ENCODE results near the gene RASAL3. TPM values are rescaled to one million over a fixed set of nuclear protein-coding genes. Genes with fewer than 3 reads are reported as not detected.
"Not testable (repeated sequence)": the region's sequence is repeated elsewhere in the genome, so short reads cannot be mapped to it uniquely, and the experiment has no call there.

The RASAL3 gene
- total RNA-seq, 2 experiments from 2014 or later = 174 to 179 TPM

DNA sequence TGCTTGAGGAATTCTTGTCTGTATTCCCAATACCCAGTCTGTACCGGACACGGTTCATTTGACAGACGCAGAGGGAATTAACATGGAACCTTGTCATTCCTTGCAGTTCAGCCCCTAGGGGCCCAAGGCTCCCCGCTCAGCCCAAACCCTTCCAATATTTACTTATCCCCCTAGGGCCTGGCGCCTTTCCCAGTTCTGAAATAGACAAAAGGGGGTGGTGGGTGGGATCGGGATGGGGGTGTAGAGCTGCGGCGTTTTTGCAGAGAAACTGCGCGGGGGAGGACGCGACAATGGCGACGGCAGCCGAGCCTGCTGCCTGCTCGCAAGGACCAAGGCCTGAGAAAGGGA, 46.1 kb downstream of the RASAL3 start:
- ChIA-PET CTCF (interaction anchor here (0.7 to 7.0 kb wide), 22 partner anchors 8 to 326 kb away, joined by 3 to 242 read pairs (median 6); partner anchors contain the start of genes AKAP8, BRD4 and RASAL3), POLR2A (interaction anchor here (0.7 to 6.9 kb wide), 21 partner anchors 8 to 419 kb away, joined by 3 to 108 read pairs (median 8); partner anchors contain the start of genes AKAP8, BRD4, RASAL3 and WIZ)
- Mint-ChIP-seq H3K27ac (peak overlapping the region; percentile 97), H3K9me3 (no peaks in the 10 kb centered on the region), H3K27me3 (no peaks in the 10 kb centered on the region), H3K4me1 (peaks cover 46% of the 10 kb centered on the region), H3K36me3 (ENCODE audit: low read depth) (peaks cover 32% of the 10 kb centered on the region), H3K4me3 (peak overlapping the region; percentile 97)
- no peak for DNase-seq

DNA sequence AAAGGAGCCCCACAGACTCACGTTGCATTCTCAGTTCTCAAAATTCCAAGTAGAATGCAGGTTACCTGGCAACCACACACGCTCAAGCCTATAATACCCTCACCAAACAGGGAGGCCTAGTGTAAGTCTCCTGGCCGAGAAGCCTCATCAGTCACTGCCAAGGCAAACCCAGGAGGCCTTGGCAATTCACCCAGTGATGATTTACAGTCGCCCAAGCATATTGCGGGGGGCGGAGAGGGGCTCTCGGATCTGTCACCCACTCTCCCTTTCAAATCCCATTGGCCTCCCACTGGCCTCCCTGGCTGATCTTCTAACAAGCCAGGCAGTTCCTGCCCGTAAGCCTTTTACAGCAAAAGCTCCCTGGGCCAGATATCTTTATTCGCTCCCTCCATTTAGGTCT, 46.6 kb downstream of the RASAL3 start:
- POLR2A ChIA-PET = interaction anchor here (1.3 to 6.9 kb wide), 9 partner anchors 12 to 140 kb away, joined by 3 to 108 read pairs (median 50); partner anchors contain the start of genes AKAP8, BRD4 and RASAL3
- Mint-ChIP-seq H3K27me3 (no peaks in the 10 kb centered on the region), H3K27ac (peak overlapping the region; percentile 97)

DNA sequence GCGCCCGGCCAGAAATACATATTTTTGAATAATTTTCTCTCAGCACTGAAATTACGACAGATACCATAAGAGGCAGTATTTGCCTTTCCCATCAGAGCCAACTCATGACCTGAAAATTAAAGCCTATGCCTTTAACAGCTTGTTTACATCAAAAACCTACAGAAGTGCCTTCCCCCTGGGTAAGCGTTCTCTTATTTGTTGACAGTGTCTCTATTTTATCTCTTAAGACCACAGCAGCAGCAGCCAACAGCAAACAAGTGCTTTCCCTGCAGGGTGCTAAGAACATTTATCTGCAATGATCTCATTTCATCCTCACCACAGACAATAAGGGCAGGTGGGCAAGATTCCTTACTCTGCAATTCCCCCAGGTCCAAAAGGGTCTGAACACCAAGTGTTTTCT, 51.5 kb downstream of the RASAL3 start:
- POLR2A ChIA-PET = no interaction called here
- Mint-ChIP-seq H3K27me3 (no peaks in the 10 kb centered on the region), H3K9me3 (no peaks in the 10 kb centered on the region), H3K4me1 (peaks cover 38% of the 10 kb centered on the region), H3K4me3 (no peak overlapping the region), H3K36me3 (ENCODE audit: low read depth) (peaks cover 31% of the 10 kb centered on the region), H3K27ac (no peak overlapping the region)
- no peak for DNase-seq
- CTCF ChIA-PET = no interaction called here

More for the DNA sequence above, 46.6 kb downstream of the RASAL3 start:
- CTCF ChIA-PET = interaction anchor here (1.0 to 7.0 kb wide), 4 partner anchors 47 to 240 kb away, joined by 3 to 242 read pairs (median 19); no protein-coding TSS in a partner anchor
- H3K4me3 Mint-ChIP-seq = peak overlapping the region; percentile 97
- H3K36me3 Mint-ChIP-seq (ENCODE audit: low read depth) = peaks cover 30% of the 10 kb centered on the region
- H3K4me1 Mint-ChIP-seq = peaks cover 50% of the 10 kb centered on the region
- no peaks in the 10 kb centered on the region for H3K9me3 Mint-ChIP-seq
- DNase-seq = no peak

DNA sequence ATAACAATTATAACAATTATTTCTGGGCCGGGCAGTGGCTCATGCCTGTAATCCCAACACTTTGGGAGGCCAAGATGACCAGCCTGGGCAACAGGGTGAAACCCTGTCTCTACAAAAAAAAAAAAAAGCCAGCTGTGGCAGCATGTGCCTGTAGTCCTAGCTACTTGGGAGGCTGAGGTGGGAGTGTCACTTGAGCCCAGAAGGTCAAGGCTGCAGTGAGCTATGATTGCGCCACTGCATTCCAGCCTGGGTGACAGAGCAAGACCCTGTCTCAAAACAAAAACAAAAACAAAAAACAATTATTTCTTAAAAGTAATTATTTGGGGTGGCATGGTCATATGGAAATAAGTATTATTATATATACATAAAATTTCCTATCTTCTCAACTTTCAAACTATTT, 53.0 kb downstream of the RASAL3 start:
- H3K27me3 Mint-ChIP-seq, DNase-seq, H3K9me3 Mint-ChIP-seq, H3K27ac Mint-ChIP-seq, H3K4me3 Mint-ChIP-seq: not testable (repeated sequence)
- Mint-ChIP-seq H3K4me1 (peaks cover 25% of the 10 kb centered on the region), H3K36me3 (ENCODE audit: low read depth) (peaks cover 30% of the 10 kb centered on the region)
- ChIA-PET CTCF (interaction anchor here (0.7 to 1.0 kb wide), 2 partner anchors 24 to 32 kb away, joined by 3 read pairs; partner anchors contain the start of gene AKAP8), POLR2A (interaction anchor here (1.5 kb wide), 1 partner anchor 32 kb away, joined by 5 read pairs; the partner anchor contains the start of gene AKAP8)

DNA sequence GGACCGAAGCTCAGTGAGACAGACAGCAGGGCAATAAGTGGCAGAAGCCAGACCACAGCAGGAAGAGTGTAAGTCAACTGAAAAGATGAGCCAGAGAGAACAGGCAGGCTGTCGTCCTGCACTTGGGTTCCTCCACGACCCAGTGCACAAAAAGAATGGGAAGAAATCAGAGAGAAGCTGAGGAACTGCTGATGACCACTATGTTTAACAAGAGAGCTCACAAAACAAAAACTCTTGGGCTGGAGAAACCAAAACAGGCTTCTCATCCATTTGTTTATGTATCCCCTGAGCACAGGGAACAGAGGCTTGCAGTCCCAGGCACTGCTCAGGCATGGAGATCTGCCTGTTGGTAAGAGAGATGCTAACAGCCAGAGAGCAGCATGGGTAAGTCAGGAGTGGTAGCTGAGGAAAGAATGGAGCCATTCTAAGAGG, 59.5 kb downstream of the RASAL3 start:
- Mint-ChIP-seq H3K4me3 (no peak overlapping the region), H3K9me3 (no peaks in the 10 kb centered on the region), H3K36me3 (ENCODE audit: low read depth) (peaks cover 41% of the 10 kb centered on the region), H3K27ac (peak overlapping the region; percentile 46), H3K4me1 (peaks cover 17% of the 10 kb centered on the region), H3K27me3 (no peaks in the 10 kb centered on the region)
- ChIA-PET POLR2A (interaction anchor here (0.7 kb wide), 1 partner anchor 25 kb away, joined by 3 read pairs; the partner anchor contains the start of gene AKAP8), CTCF (interaction anchor here (1.6 to 2.0 kb wide), 2 partner anchors 14 to 151 kb away, joined by 4 to 6 read pairs; partner anchors contain the start of gene AKAP8L)
- DNase-seq = no peak

DNA sequence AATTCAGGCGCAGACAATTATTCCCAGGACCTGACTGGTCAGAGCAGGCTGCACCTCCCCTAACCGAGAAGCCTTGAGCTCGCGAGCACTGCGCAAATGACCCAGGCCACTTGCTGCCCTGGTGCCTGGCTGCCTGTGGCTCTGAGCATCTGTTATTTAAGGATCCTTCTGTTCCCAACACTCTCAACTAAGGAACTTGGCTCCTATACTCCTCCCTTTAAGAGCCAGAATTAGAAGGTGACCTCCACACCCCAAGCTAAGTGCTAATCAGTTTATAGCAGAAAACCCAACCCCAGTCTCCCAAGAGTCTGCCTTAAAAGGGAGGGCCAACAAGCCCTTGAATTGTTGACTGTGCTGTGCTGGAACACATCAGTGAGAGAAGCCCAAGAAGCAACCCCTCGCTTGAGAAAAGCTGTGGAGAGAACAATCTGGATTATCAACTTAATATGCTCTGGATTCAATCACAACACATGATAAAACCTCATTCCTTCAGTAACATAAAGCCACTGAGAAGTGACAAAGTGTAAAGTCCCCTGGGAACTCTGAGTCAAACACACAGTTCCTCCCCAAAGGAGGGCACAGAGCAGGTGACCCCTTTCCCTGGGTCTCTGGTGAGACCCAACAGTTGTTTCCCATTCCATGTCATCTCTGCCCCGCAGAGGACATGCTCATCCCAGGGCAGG, 60.1 kb downstream of the RASAL3 start:
- Mint-ChIP-seq H3K27ac (peak overlapping the region; percentile 46), H3K9me3 (no peaks in the 10 kb centered on the region), H3K36me3 (ENCODE audit: low read depth) (peaks cover 41% of the 10 kb centered on the region), H3K4me3 (no peak overlapping the region), H3K27me3 (no peaks in the 10 kb centered on the region), H3K4me1 (peaks cover 14% of the 10 kb centered on the region)
- POLR2A ChIA-PET = interaction anchor here (0.7 kb wide), 1 partner anchor 25 kb away, joined by 3 read pairs; the partner anchor contains the start of gene AKAP8
- CTCF ChIA-PET = interaction anchor here (0.5 to 2.0 kb wide), 3 partner anchors 15 to 157 kb away, joined by 3 to 6 read pairs (median 4); partner anchors contain the start of gene AKAP8L
- DNase-seq = no peak

DNA sequence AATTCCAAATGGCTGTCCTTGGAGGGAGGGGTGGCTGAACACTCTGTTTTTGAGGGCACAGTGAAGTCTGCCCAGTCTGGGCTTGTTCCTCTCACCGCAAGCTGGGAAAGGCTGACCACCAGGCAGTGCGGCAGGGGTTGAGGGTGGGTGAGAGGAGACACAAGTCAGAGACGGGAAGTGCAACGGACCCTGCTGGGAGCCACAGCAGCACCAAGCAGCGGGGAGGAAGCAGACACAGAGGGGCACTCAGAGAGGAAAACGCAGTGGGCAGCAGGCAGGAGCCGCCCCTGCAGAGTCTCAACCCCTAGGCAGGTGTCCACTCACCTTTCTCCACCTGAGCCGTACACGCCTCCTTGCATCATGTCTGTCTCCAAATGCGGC, 61.2 kb downstream of the RASAL3 start:
- CTCF ChIA-PET = no interaction called here

DNA sequence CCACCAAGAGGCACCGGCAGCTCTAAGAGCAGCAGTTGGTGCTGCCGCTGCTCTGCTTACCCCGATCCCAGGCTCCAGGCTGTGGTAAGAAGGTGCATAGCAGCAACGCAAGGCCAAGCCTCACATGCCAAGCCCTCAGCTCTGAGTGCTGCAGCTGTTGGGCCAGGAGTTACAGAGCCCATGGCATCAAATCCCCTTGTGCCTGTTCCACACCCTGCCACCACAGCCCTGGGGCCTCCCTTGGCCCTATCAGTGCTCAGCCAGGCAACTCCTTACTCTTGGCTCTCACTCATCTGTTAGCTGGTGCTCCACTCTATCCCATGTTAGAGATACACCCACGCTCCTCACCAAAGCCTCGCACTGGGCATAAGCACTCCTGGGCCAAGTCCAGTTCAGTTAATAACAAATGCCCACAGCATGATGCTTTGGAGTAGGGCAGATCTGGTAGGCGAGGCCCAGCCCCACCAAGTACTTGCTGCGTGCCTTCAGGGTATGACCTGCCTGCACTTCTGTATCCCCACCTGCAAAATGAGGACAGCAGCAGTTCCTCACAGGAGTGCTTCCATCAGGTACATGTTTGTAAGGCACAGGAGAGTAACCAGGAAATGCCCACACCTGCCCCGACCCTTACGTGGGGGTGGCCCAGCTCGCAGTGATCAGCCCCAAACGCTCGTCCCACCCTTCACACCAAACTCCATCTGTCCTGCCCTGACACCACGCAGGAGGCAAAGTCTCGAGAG, 61.8 kb downstream of the RASAL3 start:
- Mint-ChIP-seq H3K36me3 (ENCODE audit: low read depth) (peaks cover 44% of the 10 kb centered on the region), H3K27ac (no peak overlapping the region), H3K27me3 (no peaks in the 10 kb centered on the region), H3K4me3 (no peak overlapping the region), H3K4me1 (peaks cover 10% of the 10 kb centered on the region), H3K9me3 (no peaks in the 10 kb centered on the region)
- ChIA-PET CTCF (no interaction called here), POLR2A (no interaction called here)
- DNase-seq = no peak

More for the DNA sequence above, 61.2 kb downstream of the RASAL3 start:
- no peak for DNase-seq
- H3K27me3 Mint-ChIP-seq = no peaks in the 10 kb centered on the region
- peaks cover 43% of the 10 kb centered on the region for H3K36me3 Mint-ChIP-seq (ENCODE audit: low read depth)
- POLR2A ChIA-PET = no interaction called here
- H3K4me3 Mint-ChIP-seq = no peak overlapping the region
- H3K9me3 Mint-ChIP-seq = no peaks in the 10 kb centered on the region
- H3K27ac Mint-ChIP-seq = no peak overlapping the region
- peaks cover 14% of the 10 kb centered on the region for H3K4me1 Mint-ChIP-seq

Other genes with a start within 250 kb of the RASAL3 start
- under 1 TPM in 1 of 2 experiments, not detected in 1; 0.20 TPM for gene EPHX3, start 232.1 kb downstream of the RASAL3 start, total RNA-seq
- gene BRD4, start 132.0 kb downstream of the RASAL3 start, total RNA-seq = 100 to 1,000 TPM; 103 to 110 TPM
- gene AKAP8, start 84.8 kb downstream of the RASAL3 start, total RNA-seq = 10 to 100 TPM; 43.8 to 45.9 TPM
- gene AKAP8L, start 45.6 kb downstream of the RASAL3 start, total RNA-seq = 10 to 100 TPM; 96.3 to 98.2 TPM
- gene WIZ, start 14.6 kb downstream of the RASAL3 start, total RNA-seq = 10 to 100 TPM; 25.3 to 25.4 TPM
- under 1 TPM; 0.08 to 0.10 TPM for gene PGLYRP2, start 15.0 kb upstream of the RASAL3 start, total RNA-seq
- 1 to 10 TPM; 1.4 TPM for gene CYP4F22, start 44.0 kb upstream of the RASAL3 start, total RNA-seq
- not detected for gene CYP4F8, start 150.7 kb upstream of the RASAL3 start, total RNA-seq
- under 1 TPM in 1 of 2 experiments, not detected in 1; 0.15 TPM for gene CYP4F3, start 176.4 kb upstream of the RASAL3 start, total RNA-seq
- gene CYP4F12, start 208.5 kb upstream of the RASAL3 start, total RNA-seq = not detected